ENCODE results near the gene TBC1D14. TPM values are rescaled to one million over a fixed set of nuclear protein-coding genes. Genes with fewer than 3 reads are reported as not detected.
"Not testable (repeated sequence)": the region's sequence is repeated elsewhere in the genome, so short reads cannot be mapped to it uniquely, and the experiment has no call there.

Gene TBC1D14
- total and polyA plus RNA-seq, 5 donors from 2014 or later, result 46.6 to 67.7 (median 52.2) TPM

GRCh38 chr4:6907658-6908191, 1.9 kb upstream of the TBC1D14 start:
- peaks cover 19 to 55% (median 41%) of the 10 kb centered on the region in 4 donors for H3K4me1 Mint-ChIP-seq
- Histone ChIP-seq H3K36me3 (ENCODE audit: control insufficient read depth, insufficient read depth, low read length) (no peaks in the 10 kb centered on the region), H3K27ac (ENCODE audit: insufficient read depth, low read length, poor library complexity, severe bottlenecking) (no peak overlapping the region), H3K27me3 (ENCODE audit: control insufficient read depth, insufficient read depth, low read length) (no peaks in the 10 kb centered on the region), H3K4me1 (ENCODE audit: control insufficient read depth, insufficient read depth, low read length, poor library complexity, severe bottlenecking) (peaks cover 56% of the 10 kb centered on the region), H3K4me3 (ENCODE audit: low read depth, low read length) (peak overlapping the region; percentile 7), H3K9me3 (ENCODE audit: control insufficient read depth in 2 of 2, low read length in 2 of 2) (no peaks in the 10 kb centered on the region)
- peaks cover 0 to 4% (median 0%) of the 10 kb centered on the region in 7 donors for H3K9me3 Mint-ChIP-seq
- peak overlapping the region in 1 of 3 donors; percentile 15 for H3K27ac Mint-ChIP-seq
- peak overlapping the region in 3 of 4 donors; percentile 91 to 93 (median 92) for H3K4me3 Mint-ChIP-seq
- peak in 1 of 3 donors; percentile 36 for DNase-seq
- ATAC-seq (ENCODE audit: low read depth in 2 of 2), result no peak
- H3K27me3 Mint-ChIP-seq, result peaks cover 5% of the 10 kb centered on the region
- H3K36me3 Mint-ChIP-seq, result no peaks in the 10 kb centered on the region

- no peaks in the 10 kb centered on the region for H3K36me3 Mint-ChIP-seq
- peaks cover 0 to 4% (median 0%) of the 10 kb centered on the region in 7 donors for H3K9me3 Mint-ChIP-seq
- peaks cover 5% of the 10 kb centered on the region for H3K27me3 Mint-ChIP-seq
- Histone ChIP-seq H3K9me3 (ENCODE audit: control insufficient read depth in 2 of 2, low read length in 2 of 2) (no peaks in the 10 kb centered on the region), H3K27ac (ENCODE audit: insufficient read depth, low read length, poor library complexity, severe bottlenecking) (peak overlapping the region; percentile 94), H3K4me1 (ENCODE audit: control insufficient read depth, insufficient read depth, low read length, poor library complexity, severe bottlenecking) (peaks cover 61% of the 10 kb centered on the region), H3K4me3 (ENCODE audit: low read depth, low read length) (peak overlapping the region; percentile 91), H3K36me3 (ENCODE audit: control insufficient read depth, insufficient read depth, low read length) (no peaks in the 10 kb centered on the region), H3K27me3 (ENCODE audit: control insufficient read depth, insufficient read depth, low read length) (no peaks in the 10 kb centered on the region)
- H3K27ac Mint-ChIP-seq, result peak overlapping the region; percentile 92 to 96 (median 94)
- peak overlapping the region; percentile 91 to 98 (median 92) for H3K4me3 Mint-ChIP-seq
- no peak for ATAC-seq (ENCODE audit: low read depth in 2 of 2)
- peaks cover 21 to 57% (median 45%) of the 10 kb centered on the region in 4 donors for H3K4me1 Mint-ChIP-seq
- DNase-seq, result no peak
Measured at GRCh38 chr4:6908432-6909112, 1.1 kb upstream of the TBC1D14 start.

- Histone ChIP-seq H3K9me3 (ENCODE audit: control insufficient read depth in 2 of 2, low read length in 2 of 2) (no peaks in the 10 kb centered on the region), H3K27ac (ENCODE audit: insufficient read depth, low read length, poor library complexity, severe bottlenecking) (peak overlapping the region; percentile 94), H3K4me1 (ENCODE audit: control insufficient read depth, insufficient read depth, low read length, poor library complexity, severe bottlenecking) (peaks cover 63% of the 10 kb centered on the region), H3K4me3 (ENCODE audit: low read depth, low read length) (peak overlapping the region; percentile 80), H3K36me3 (ENCODE audit: control insufficient read depth, insufficient read depth, low read length) (no peaks in the 10 kb centered on the region), H3K27me3 (ENCODE audit: control insufficient read depth, insufficient read depth, low read length) (no peaks in the 10 kb centered on the region)
- Mint-ChIP-seq H3K27me3 (peaks cover 5% of the 10 kb centered on the region), H3K9me3 (peaks cover 0 to 4% (median 0%) of the 10 kb centered on the region in 7 donors), H3K27ac (peak overlapping the region; percentile 77 to 85 (median 82)), H3K4me1 (peaks cover 21 to 64% (median 50%) of the 10 kb centered on the region in 4 donors), H3K36me3 (no peaks in the 10 kb centered on the region), H3K4me3 (peak overlapping the region in 3 of 4 donors; percentile 90 to 98 (median 93))
- ATAC-seq (ENCODE audit: low read depth in 2 of 2) (no peak), DNase-seq (no peak)
Measured at GRCh38 chr4:6909970-6910339, 329 bp downstream of the TBC1D14 start.

- ATAC-seq (ENCODE audit: low read depth in 2 of 2) (no peak), DNase-seq (peak in 1 of 3 donors; percentile 35)
- Histone ChIP-seq H3K36me3 (ENCODE audit: control insufficient read depth, insufficient read depth, low read length) (no peaks in the 10 kb centered on the region), H3K27me3 (ENCODE audit: control insufficient read depth, insufficient read depth, low read length) (no peaks in the 10 kb centered on the region), H3K27ac (ENCODE audit: insufficient read depth, low read length, poor library complexity, severe bottlenecking) (peak overlapping the region; percentile 45), H3K4me3 (ENCODE audit: low read depth, low read length) (peak overlapping the region; percentile 80), H3K4me1 (ENCODE audit: control insufficient read depth, insufficient read depth, low read length, poor library complexity, severe bottlenecking) (peaks cover 68% of the 10 kb centered on the region), H3K9me3 (ENCODE audit: control insufficient read depth in 2 of 2, low read length in 2 of 2) (no peaks in the 10 kb centered on the region)
- Mint-ChIP-seq H3K4me1 (peaks cover 21 to 69% (median 52%) of the 10 kb centered on the region in 4 donors), H3K27ac (peak overlapping the region; percentile 77 to 85 (median 82)), H3K36me3 (no peaks in the 10 kb centered on the region), H3K4me3 (peak overlapping the region; percentile 90 to 98 (median 95)), H3K9me3 (peaks cover 0 to 4% (median 0%) of the 10 kb centered on the region in 7 donors), H3K27me3 (peaks cover 5% of the 10 kb centered on the region)
Measured at GRCh38 chr4:6910340-6910959, 824 bp downstream of the TBC1D14 start.

DNA sequence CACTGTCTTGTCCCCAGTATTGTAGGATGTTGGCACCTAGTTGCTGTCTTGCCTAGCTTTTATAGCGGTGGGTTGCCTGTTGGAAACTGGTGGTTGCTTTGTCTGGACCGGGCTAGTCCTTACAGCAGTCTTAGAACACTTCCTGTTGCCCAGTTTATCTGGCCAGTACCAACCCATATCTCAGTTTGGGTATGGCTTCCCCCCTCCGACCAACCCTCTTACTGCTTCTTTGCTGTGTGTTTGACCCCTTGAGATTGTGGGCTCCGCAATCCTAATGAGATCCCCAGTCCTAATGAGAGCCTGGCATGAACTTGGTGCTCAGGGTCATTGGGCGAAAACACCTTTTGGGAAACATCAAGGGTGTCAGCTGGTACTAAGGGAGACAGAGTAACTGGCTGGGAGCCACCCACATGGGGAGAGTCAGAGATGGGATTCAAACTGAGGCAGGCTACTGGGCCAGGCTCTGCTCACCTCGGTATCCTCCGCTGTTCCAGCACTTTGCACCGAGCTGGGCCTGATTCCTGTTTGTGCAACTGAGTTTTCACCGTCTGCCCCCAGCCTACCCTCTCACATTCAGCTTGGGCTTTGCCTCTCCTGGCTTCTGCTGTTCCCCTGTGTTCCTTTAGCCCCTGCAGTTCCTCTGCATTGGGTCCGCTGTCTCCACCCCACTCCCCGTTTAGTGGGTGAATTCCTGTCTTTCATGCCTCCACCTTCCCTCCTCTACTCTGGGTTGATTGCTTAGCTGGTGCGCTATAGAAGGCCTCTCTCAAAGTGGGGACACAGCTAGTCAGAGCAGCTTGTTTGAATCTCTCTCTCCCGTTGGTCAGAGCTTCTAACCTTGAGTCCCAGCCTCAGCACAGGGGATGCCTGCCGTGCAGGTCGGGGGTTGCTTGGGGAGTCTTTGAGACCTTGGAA, 1.6 kb downstream of the TBC1D14 start:
- peak overlapping the region; percentile 80 for H3K4me3 ChIP-seq (ENCODE audit: low read depth, low read length)
- Mint-ChIP-seq H3K27me3 (peaks cover 5% of the 10 kb centered on the region), H3K36me3 (no peaks in the 10 kb centered on the region), H3K4me3 (peak overlapping the region; percentile 90 to 98 (median 95)), H3K4me1 (peaks cover 21 to 76% (median 54%) of the 10 kb centered on the region in 4 donors), H3K27ac (peak overlapping the region; percentile 68 to 85 (median 82)), H3K9me3 (peaks cover 0 to 4% (median 0%) of the 10 kb centered on the region in 7 donors)
- H3K27me3 ChIP-seq (ENCODE audit: control insufficient read depth, insufficient read depth, low read length), result no peaks in the 10 kb centered on the region
- H3K27ac ChIP-seq (ENCODE audit: insufficient read depth, low read length, poor library complexity, severe bottlenecking), result no peak overlapping the region
- H3K36me3 ChIP-seq (ENCODE audit: control insufficient read depth, insufficient read depth, low read length), result no peaks in the 10 kb centered on the region
- H3K4me1 ChIP-seq (ENCODE audit: control insufficient read depth, insufficient read depth, low read length, poor library complexity, severe bottlenecking), result peaks cover 76% of the 10 kb centered on the region
- no peak for DNase-seq
- ATAC-seq (ENCODE audit: low read depth in 2 of 2), result no peak
- no peaks in the 10 kb centered on the region for H3K9me3 ChIP-seq (ENCODE audit: control insufficient read depth in 2 of 2, low read length in 2 of 2)

DNA sequence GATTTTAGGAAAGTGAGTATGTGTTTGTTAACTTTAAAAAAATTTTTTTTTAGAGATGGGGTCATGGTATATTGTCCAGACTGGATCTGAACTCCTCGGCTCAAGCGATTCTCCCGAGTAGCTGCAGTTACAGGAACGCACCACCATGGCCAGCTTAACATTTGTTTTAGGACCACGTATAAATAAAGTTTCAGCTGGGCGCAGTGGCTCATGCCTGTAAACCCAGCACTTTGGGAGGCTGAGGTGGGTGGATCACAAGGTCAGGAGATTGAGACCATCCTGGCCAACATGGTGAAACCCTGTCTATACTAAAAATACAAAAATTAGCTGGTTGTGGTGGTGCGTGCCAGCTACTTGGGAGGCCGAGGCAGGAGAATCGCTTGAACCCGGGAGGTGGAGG, 2.3 kb downstream of the TBC1D14 start:
- not testable (repeated sequence) for H3K36me3 Mint-ChIP-seq; DNase-seq; H3K27me3 ChIP-seq (ENCODE audit: control insufficient read depth, insufficient read depth, low read length); H3K9me3 Mint-ChIP-seq; H3K27me3 Mint-ChIP-seq; H3K9me3 ChIP-seq (ENCODE audit: control insufficient read depth in 2 of 2, low read length in 2 of 2); ATAC-seq (ENCODE audit: low read depth in 2 of 2); H3K27ac ChIP-seq (ENCODE audit: insufficient read depth, low read length, poor library complexity, severe bottlenecking); H3K36me3 ChIP-seq (ENCODE audit: control insufficient read depth, insufficient read depth, low read length)
- peaks cover 28 to 83% (median 61%) of the 10 kb centered on the region in 4 donors for H3K4me1 Mint-ChIP-seq
- Histone ChIP-seq H3K4me1 (ENCODE audit: control insufficient read depth, insufficient read depth, low read length, poor library complexity, severe bottlenecking) (peaks cover 83% of the 10 kb centered on the region), H3K4me3 (ENCODE audit: low read depth, low read length) (peak overlapping the region; percentile 80)
- H3K4me3 Mint-ChIP-seq, result peak overlapping the region; percentile 90 to 98 (median 95)
- peak overlapping the region in 2 of 3 donors; percentile 82 to 85 for H3K27ac Mint-ChIP-seq

GRCh38 chr4:6912441-6912840, 2.8 kb downstream of the TBC1D14 start:
- Mint-ChIP-seq H3K27ac (peak overlapping the region in 2 of 3 donors; percentile 82 to 86), H3K36me3 (no peaks in the 10 kb centered on the region), H3K4me3 (peak overlapping the region; percentile 60 to 98 (median 79)), H3K9me3 (peaks cover 0 to 4% (median 0%) of the 10 kb centered on the region in 7 donors), H3K27me3 (peaks cover 5% of the 10 kb centered on the region), H3K4me1 (peaks cover 32 to 85% (median 65%) of the 10 kb centered on the region in 4 donors)
- no peak for ATAC-seq (ENCODE audit: low read depth in 2 of 2)
- no peaks in the 10 kb centered on the region for H3K9me3 ChIP-seq (ENCODE audit: control insufficient read depth in 2 of 2, low read length in 2 of 2)
- no peak overlapping the region for H3K4me3 ChIP-seq (ENCODE audit: low read depth, low read length)
- DNase-seq, result peak in 1 of 3 donors; percentile 33
- peaks cover 88% of the 10 kb centered on the region for H3K4me1 ChIP-seq (ENCODE audit: control insufficient read depth, insufficient read depth, low read length, poor library complexity, severe bottlenecking)
- H3K27me3 ChIP-seq (ENCODE audit: control insufficient read depth, insufficient read depth, low read length), result no peaks in the 10 kb centered on the region
- H3K36me3 ChIP-seq (ENCODE audit: control insufficient read depth, insufficient read depth, low read length), result no peaks in the 10 kb centered on the region
- no peak overlapping the region for H3K27ac ChIP-seq (ENCODE audit: insufficient read depth, low read length, poor library complexity, severe bottlenecking)
